Adrenal gland (tissue), 12 donors: ENCODE measurements around the gene GNAI3. TPM values are rescaled to one million over a fixed set of nuclear protein-coding genes. Genes with fewer than 3 reads are reported as not detected.

Experiments used
- DNase-seq, 7 donors: peaks; one replicate each; pipeline ENCODE4 v3.0.0-alpha.2; 2019 to 2020
- H3K27ac ChIP-seq, 5 donors: fragments of 200-600 bp; sonication (generic) in 4 of 5; 1 replicate in 3 of 5; 2 replicates in 2 of 5; pipeline versions ENCODE4 v1.5.1 to v1.8.0; 2016 to 2020; ENCODE audit warnings: mild to moderate bottlenecking in 1 of 5
- H3K27me3 ChIP-seq: fragments of 200-600 bp; 2 replicates; pipeline ENCODE4 v1.8.0; 2021
- H3K36me3 ChIP-seq, 2 donors: fragments of 200-600 bp; replicated peaks in 1 of 2; 1 replicate in 1 of 2; 2 replicates in 1 of 2; pipeline versions ENCODE4 v1.5.1 to v1.8.0; 2018 to 2022
- H3K4me1 ChIP-seq, 2 donors: fragments of 200-600 bp; replicated peaks in 1 of 2; 1 replicate in 1 of 2; 2 replicates in 1 of 2; pipeline versions ENCODE4 v1.5.1 to v1.8.0; 2018 to 2021
- H3K4me3 ChIP-seq, 4 donors: fragments of 200-600 bp; sonication (generic) in 3 of 4; one replicate each; pipeline ENCODE4 v1.5.1; 2016 to 2018
- H3K9me3 ChIP-seq, 3 donors: fragments of 200-600 bp; sonication (generic) in 1 of 3; replicated peaks in 1 of 3; 1 replicate in 2 of 3; 2 replicates in 1 of 3; pipeline versions ENCODE4 v1.5.1 to v1.8.0; 2016 to 2021
- CTCF ChIP-seq, 6 experiments: fragments of 450-650 bp in 4 of 6; fragments of 200-600 bp in 2 of 6; sonication (generic) in 1 of 6; IDR thresholded peaks; 1 replicate in 5 of 6; 2 replicates in 1 of 6; pipeline versions ENCODE4 v1.5.1 to v1.8.0; 2016 to 2021; ENCODE audit warnings: antibody characterized with exemption in 6 of 6, mild to moderate bottlenecking in 2 of 6, moderate library complexity in 1 of 6
- POLR2A ChIP-seq, 2 donors: fragments of 450-650 bp; IDR thresholded peaks; one replicate each; pipeline ENCODE4 v1.6.1; 2017; ENCODE audit warnings: antibody characterized with exemption in 2 of 2, mild to moderate bottlenecking in 2 of 2, moderate library complexity in 1 of 2
- WGBS, 4 donors: extraction: QIAGEN DNeasy Blood & Tissue Kit in 2 of 4; methylation state at CpG; one replicate each; pipeline versions ENCODE4 v1.1.5 to v1.1.7; 2013 to 2017; 5-methylcytosine and 5-hydroxymethylcytosine counted together
- intact Hi-C, 2 donors: fragments of 100-400 bp; cut with DNase I; formaldehyde crosslinking; loops; one replicate each; pipeline versions ENCODE4 v1.14.1 to v1.15.0; 2022 to 2023
- polyA plus RNA-seq, 3 donors: library from polyadenylated mRNA; stranded (reverse); fragments of 200-250 nt in 2 of 3; fragments of 350-450 nt in 1 of 3; fragmentation: Illumina TruSeq in 1 of 3; extraction: RNeasy Lipid Tissue Mini Kit (QIAGEN cat#74804) in 1 of 3; gene quantifications; one replicate each; pipeline ENCODE4 v1.2.3, GENCODE V29; 2013 to 2014
- total RNA-seq, 9 donors: library from RNA; depleted of rRNA in 4 of 9; stranded (reverse); fragments of >200 nt in 4 of 9; fragments of 120-200 nt in 1 of 9; fragmentation: NEBNext Ultra II Directional in 1 of 9; extraction: Animal tissue kit (Norgen Biotek cat#: 25700) in 1 of 9; gene quantifications; one replicate each; pipeline versions ENCODE4 v1.1.0 to v1.2.4, GENCODE V29; 2013 to 2023
- donor health status: healthy with polysubstance abuse.
- donor health status: Bipolar disorder and iron deficiency.
- donor health status: DM: yes; HTN: yes; CAD: no.
- donor health status: DM: no; HTN: no; CAD: no.
- donor health status: DM: no; HTN: no; CAD: no.
- donor health status: DM: yes; HTN: yes; CAD: no.

The GNAI3 gene
- total and polyA plus RNA-seq, 12 donors, result 1.6 to 12.0 (median 5.6) TPM

GRCh38 chr1:109579491-109579890, 31.1 kb downstream of the GNAI3 start:
- Histone ChIP-seq H3K9me3 (no peaks in the 10 kb centered on the region), H3K4me3 (no peak overlapping the region), H3K27me3 (no peaks in the 10 kb centered on the region), H3K4me1 (no peaks in the 10 kb centered on the region), H3K36me3 (peaks cover 0 to 30% of the 10 kb centered on the region in 2 donors), H3K27ac (no peak overlapping the region)
- DNase-seq, result no peak
- TF ChIP-seq CTCF (IDR thresholded peaks at IDR 0.05) (no peak), POLR2A (IDR thresholded peaks at IDR 0.05) (no peak)
- WGBS, 4 donors, result 93 to 100% (median 94%) methylated on average over 1 of the region's 1 CpG
- intact Hi-C loops, result no loop called here

- no peaks in the 10 kb centered on the region for H3K4me1 ChIP-seq
- no peak overlapping the region for H3K27ac ChIP-seq
- no peaks in the 10 kb centered on the region for H3K27me3 ChIP-seq
- H3K36me3 ChIP-seq, result peaks cover 0 to 56% of the 10 kb centered on the region in 2 donors
- intact Hi-C loops, result no loop called here
- WGBS, 4 donors, result 92 to 96% (median 96%) methylated on average over 2 of the region's 2 CpGs
- no peak overlapping the region for H3K4me3 ChIP-seq
- no peak for TF ChIP-seq CTCF (IDR thresholded peaks at IDR 0.05)
- TF ChIP-seq POLR2A (IDR thresholded peaks at IDR 0.05), result no peak
- no peak for DNase-seq
- H3K9me3 ChIP-seq, result no peaks in the 10 kb centered on the region
Observed at GRCh38 chr1:109582021-109582420, 33.6 kb downstream of the GNAI3 start.

GRCh38 chr1:109584766-109585165, 36.4 kb downstream of the GNAI3 start:
- no peak for DNase-seq
- no peak overlapping the region for H3K27ac ChIP-seq
- TF ChIP-seq POLR2A (IDR thresholded peaks at IDR 0.05) (no peak), CTCF (IDR thresholded peaks at IDR 0.05) (no peak)
- intact Hi-C loops, result no loop called here
- H3K36me3 ChIP-seq, result peaks cover 0 to 72% of the 10 kb centered on the region in 2 donors
- 56 to 74% (median 73%) methylated on average over 1 of the region's 1 CpG for WGBS, 4 donors
- no peak overlapping the region for H3K4me3 ChIP-seq
- H3K9me3 ChIP-seq, result no peaks in the 10 kb centered on the region
- no peaks in the 10 kb centered on the region for H3K4me1 ChIP-seq
- no peaks in the 10 kb centered on the region for H3K27me3 ChIP-seq

GRCh38 chr1:109586055-109586454, 37.6 kb downstream of the GNAI3 start:
- Histone ChIP-seq H3K4me3 (no peak overlapping the region), H3K27ac (no peak overlapping the region), H3K36me3 (peaks cover 0 to 68% of the 10 kb centered on the region in 2 donors), H3K27me3 (no peaks in the 10 kb centered on the region), H3K4me1 (no peaks in the 10 kb centered on the region), H3K9me3 (no peaks in the 10 kb centered on the region)
- intact Hi-C loops, result no loop called here
- DNase-seq, result no peak
- 68 to 74% (median 70%) methylated on average over 3 of the region's 3 CpGs for WGBS, 4 donors
- TF ChIP-seq CTCF (IDR thresholded peaks at IDR 0.05) (no peak), POLR2A (IDR thresholded peaks at IDR 0.05) (no peak)
